Smooth muscle cell (in vitro differentiated cells): ENCODE data around the gene DPP4. TPM values are rescaled to one million over a fixed set of nuclear protein-coding genes. Genes with fewer than 3 reads are reported as not detected.

ENCODE experiments used
- DNase-seq: peaks from one replicate; lab custom pipeline; 2025; ENCODE audit not compliant: unreplicated experiment; lab: John Stamatoyannopoulos, UW
- H2AFZ ChIP-seq: fragments of 200-600 bp; sonication (generic); 2 replicates; pipeline ENCODE4 v1.6.0; 2016; ENCODE audit warnings: antibody characterized with exemption, low read depth, mild to moderate bottlenecking
- H3F3A ChIP-seq: fragments of 200-600 bp; sonication (generic); 2 replicates; pipeline ENCODE4 v1.6.0; 2017; ENCODE audit warnings: antibody characterized with exemption, low read depth
- H3K27ac ChIP-seq: fragments of 200-600 bp; sonication (generic); 2 replicates; pipeline ENCODE4 v1.5.1; 2016; ENCODE audit warnings: low read depth, mild to moderate bottlenecking
- H3K27me3 ChIP-seq: fragments of 200-600 bp; sonication (generic); 2 replicates; pipeline ENCODE4 v1.6.1; 2016; ENCODE audit warnings: low read depth, mild to moderate bottlenecking
- H3K36me3 ChIP-seq: fragments of 200-600 bp; sonication (generic); 2 replicates; pipeline ENCODE4 v1.5.1; 2016; ENCODE audit warnings: low read depth
- H3K4me1 ChIP-seq: fragments of 200-600 bp; sonication (generic); 2 replicates; pipeline ENCODE4 v1.5.1; 2016; ENCODE audit warnings: low read depth
- H3K4me2 ChIP-seq: fragments of 200-600 bp; sonication (generic); 2 replicates; pipeline ENCODE4 v1.6.0; 2016; ENCODE audit warnings: mild to moderate bottlenecking
- H3K4me3 ChIP-seq: fragments of 200-600 bp; sonication (generic); 2 replicates; pipeline ENCODE4 v1.5.1; 2016; ENCODE audit warnings: mild to moderate bottlenecking
- H3K79me2 ChIP-seq: fragments of 200-600 bp; sonication (generic); 2 replicates; pipeline ENCODE4 v1.6.0; 2016; ENCODE audit warnings: low read depth, mild to moderate bottlenecking
- H3K9ac ChIP-seq: fragments of 200-600 bp; sonication (generic); 2 replicates; pipeline ENCODE4 v1.6.0; 2016; ENCODE audit warnings: low read depth
- H3K9me3 ChIP-seq: fragments of 200-600 bp; sonication (generic); replicated peaks from 2 replicates; pipeline ENCODE4 v1.5.1; 2016; ENCODE audit warnings: low read depth
- H4K20me1 ChIP-seq: fragments of 200-600 bp; sonication (generic); 2 replicates; pipeline ENCODE4 v1.6.0; 2016; ENCODE audit warnings: low read depth
- WGBS: methylation state at CpG from one replicate; pipeline ENCODE4 v1.1.7; 2016; ENCODE audit warnings: low lambda C conversion rate; 5-methylcytosine and 5-hydroxymethylcytosine counted together
- polyA plus RNA-seq: library from polyadenylated mRNA; unstranded; fragments of >200 nt; fragmentation: Nextera tagmentation; extraction: Ambion mirVana; gene quantifications from 2 replicates; pipeline ENCODE4 v1.2.1, GENCODE V29; 2016
- total RNA-seq: library from RNA; depleted of rRNA; stranded (reverse); fragments of >200 nt; gene quantifications from 2 replicates; pipeline ENCODE4 v1.2.3, GENCODE V29; 2014
- TF ChIP-seq, protein P1 (sequence below): fragments of 200-600 bp; sonication (generic); IDR thresholded peaks from 2 replicates; pipeline ENCODE4 v1.5.1; 2017; ENCODE audit warnings: borderline replicate concordance, mild to moderate bottlenecking, antibody characterized with exemption; ENCODE audit not compliant: insufficient read depth, poor library complexity, severe bottlenecking

DPP4 gene
- total and polyA plus RNA-seq, 2 experiments from 2014 or later, result 17.6 to 32.0 TPM

DNA sequence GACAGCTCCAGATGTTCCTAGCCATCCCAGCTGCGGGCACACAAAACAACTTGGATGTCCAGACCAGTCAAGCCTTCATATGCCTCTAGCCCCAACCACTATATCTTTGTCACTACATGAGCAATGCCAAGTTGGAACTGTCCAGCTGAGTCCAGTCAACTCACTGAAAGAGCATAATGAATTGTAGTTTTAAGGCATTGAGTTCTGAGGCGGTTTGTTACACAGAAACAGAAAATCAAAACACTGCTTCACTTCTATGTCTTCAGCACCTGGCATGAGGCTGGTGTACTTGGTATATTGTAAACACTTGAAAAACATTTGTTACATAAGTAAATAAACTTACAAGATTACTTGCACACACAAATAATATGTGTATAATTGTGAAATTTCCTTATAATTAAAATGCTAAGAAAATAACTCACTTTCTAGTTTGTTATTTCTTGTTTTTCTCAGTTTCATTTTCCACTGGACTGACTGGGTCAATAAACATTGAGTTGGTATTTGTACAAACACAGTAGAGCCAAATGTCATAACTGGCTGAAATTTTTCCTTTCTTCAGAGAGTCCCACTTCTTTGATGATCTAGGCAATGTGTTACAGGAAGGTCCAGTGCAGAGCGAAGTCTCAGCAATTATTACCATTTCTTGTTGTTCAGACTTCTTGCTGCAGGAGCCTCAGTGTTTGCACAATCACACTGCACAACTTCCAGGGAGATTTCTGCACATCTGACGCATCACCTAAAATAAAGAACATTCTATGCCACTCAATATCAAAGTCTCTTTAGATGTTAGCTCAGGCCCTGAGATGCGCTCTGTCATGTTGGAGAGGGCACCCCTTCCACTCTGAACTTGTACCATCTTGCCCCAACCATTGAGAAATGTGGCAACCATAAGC is 38.2 kb upstream of the DPP4 start:
- peaks cover 3% of the 10 kb centered on the region for H3K9me3 ChIP-seq
- no peaks in the 10 kb centered on the region for H3K79me2 ChIP-seq
- H3K27me3 ChIP-seq, result no peaks in the 10 kb centered on the region
- no peaks in the 10 kb centered on the region for H4K20me1 ChIP-seq
- H3F3A ChIP-seq, result no peaks in the 10 kb centered on the region
- no peak overlapping the region for H3K9ac ChIP-seq
- no peak for DNase-seq
- no peak overlapping the region for H2AFZ ChIP-seq
- 96% methylated on average over 5 of the region's 5 CpGs for WGBS
- TF ChIP-seq, protein P1, sequence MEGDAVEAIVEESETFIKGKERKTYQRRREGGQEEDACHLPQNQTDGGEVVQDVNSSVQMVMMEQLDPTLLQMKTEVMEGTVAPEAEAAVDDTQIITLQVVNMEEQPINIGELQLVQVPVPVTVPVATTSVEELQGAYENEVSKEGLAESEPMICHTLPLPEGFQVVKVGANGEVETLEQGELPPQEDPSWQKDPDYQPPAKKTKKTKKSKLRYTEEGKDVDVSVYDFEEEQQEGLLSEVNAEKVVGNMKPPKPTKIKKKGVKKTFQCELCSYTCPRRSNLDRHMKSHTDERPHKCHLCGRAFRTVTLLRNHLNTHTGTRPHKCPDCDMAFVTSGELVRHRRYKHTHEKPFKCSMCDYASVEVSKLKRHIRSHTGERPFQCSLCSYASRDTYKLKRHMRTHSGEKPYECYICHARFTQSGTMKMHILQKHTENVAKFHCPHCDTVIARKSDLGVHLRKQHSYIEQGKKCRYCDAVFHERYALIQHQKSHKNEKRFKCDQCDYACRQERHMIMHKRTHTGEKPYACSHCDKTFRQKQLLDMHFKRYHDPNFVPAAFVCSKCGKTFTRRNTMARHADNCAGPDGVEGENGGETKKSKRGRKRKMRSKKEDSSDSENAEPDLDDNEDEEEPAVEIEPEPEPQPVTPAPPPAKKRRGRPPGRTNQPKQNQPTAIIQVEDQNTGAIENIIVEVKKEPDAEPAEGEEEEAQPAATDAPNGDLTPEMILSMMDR, result no peak
- H3K4me3 ChIP-seq, result no peak overlapping the region
- no peaks in the 10 kb centered on the region for H3K36me3 ChIP-seq
- peaks cover 13% of the 10 kb centered on the region for H3K4me1 ChIP-seq
- H3K4me2 ChIP-seq, result peak overlapping the region; percentile 17
- H3K27ac ChIP-seq, result no peak overlapping the region

DNA sequence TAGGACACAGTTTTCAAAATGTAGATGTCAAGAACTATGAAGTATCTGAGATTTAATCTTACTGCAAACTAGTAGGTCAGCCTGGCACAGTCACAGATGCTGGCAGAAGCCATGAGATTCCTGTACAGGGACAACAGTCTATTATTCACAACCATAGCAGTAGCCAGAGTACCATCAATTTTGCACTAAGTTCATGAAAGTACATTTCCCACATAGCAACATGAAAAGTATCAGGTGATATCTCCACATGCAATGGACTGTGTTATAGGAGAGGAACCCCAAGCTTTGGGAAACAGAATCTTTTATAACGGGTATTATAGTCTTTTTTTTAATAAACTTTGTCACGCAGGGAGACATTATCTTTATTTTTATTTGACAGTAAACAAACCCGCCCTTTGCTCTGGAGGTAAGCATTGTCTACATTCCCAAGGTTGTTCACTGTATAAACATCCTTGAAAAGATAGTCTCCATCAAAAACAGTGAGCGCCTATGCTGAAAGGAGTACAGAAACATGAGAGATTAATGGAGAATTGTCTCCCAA is 33.4 kb upstream of the DPP4 start:
- Histone ChIP-seq H3F3A (no peaks in the 10 kb centered on the region), H3K9me3 (no peaks in the 10 kb centered on the region), H4K20me1 (no peaks in the 10 kb centered on the region), H2AFZ (no peak overlapping the region), H3K36me3 (no peaks in the 10 kb centered on the region), H3K4me2 (no peak overlapping the region), H3K9ac (no peak overlapping the region), H3K4me1 (no peaks in the 10 kb centered on the region), H3K27me3 (no peaks in the 10 kb centered on the region), H3K4me3 (no peak overlapping the region), H3K79me2 (no peaks in the 10 kb centered on the region), H3K27ac (no peak overlapping the region)
- TF ChIP-seq, protein P1, result no peak
- 94% methylated on average over 4 of the region's 4 CpGs for WGBS
- no peak for DNase-seq

DNA sequence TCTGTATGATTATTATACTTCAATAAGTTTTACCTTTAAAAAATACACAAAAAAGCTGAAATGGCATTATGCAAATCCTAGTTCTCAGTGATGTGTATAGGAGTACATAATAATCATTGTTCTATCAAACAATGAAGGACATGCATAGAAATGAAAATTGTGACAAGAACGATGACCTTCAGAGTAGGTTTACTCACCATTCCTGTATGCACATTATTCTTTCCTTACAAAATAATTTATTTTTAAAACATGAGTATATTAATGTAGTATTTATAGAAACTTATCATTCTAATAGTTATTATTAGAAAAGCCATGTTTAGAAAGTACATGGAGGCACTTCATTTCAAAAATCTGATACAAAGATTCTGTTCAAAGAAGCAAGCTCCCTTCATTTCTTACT is 32.7 kb upstream of the DPP4 start:
- Histone ChIP-seq H3F3A (no peaks in the 10 kb centered on the region), H2AFZ (no peak overlapping the region), H3K27ac (no peak overlapping the region), H3K36me3 (no peaks in the 10 kb centered on the region), H3K27me3 (no peaks in the 10 kb centered on the region), H3K79me2 (no peaks in the 10 kb centered on the region), H3K4me1 (no peaks in the 10 kb centered on the region), H3K9ac (no peak overlapping the region), H3K9me3 (no peaks in the 10 kb centered on the region), H4K20me1 (no peaks in the 10 kb centered on the region), H3K4me2 (no peak overlapping the region), H3K4me3 (no peak overlapping the region)
- no peak for DNase-seq
- 91% methylated on average over 1 of the region's 1 CpG for WGBS
- TF ChIP-seq, protein P1, result no peak
